Fibroblast of pulmonary artery (primary cell): ENCODE data around the gene MKRN2OS.

ENCODE experiments used
- DNase-seq: peaks from one replicate; pipeline ENCODE4 v3.0.0-alpha.2; 2010; ENCODE audit warnings: low read depth
- H3K4me3 ChIP-seq: replicated peaks from 2 replicates; pipeline ENCODE4 v1.5.1; 2011; ENCODE audit warnings: low read depth, mild to moderate bottlenecking, control low read depth, low read length, moderate library complexity
- TF ChIP-seq, protein P1 (sequence below): IDR thresholded peaks from 2 replicates; pipeline ENCODE4 v1.5.1; 2011; ENCODE audit warnings: mild to moderate bottlenecking, control low read depth, low read length, inconsistent platforms; ENCODE audit errors: missing control alignments

The MKRN2OS gene

DNA sequence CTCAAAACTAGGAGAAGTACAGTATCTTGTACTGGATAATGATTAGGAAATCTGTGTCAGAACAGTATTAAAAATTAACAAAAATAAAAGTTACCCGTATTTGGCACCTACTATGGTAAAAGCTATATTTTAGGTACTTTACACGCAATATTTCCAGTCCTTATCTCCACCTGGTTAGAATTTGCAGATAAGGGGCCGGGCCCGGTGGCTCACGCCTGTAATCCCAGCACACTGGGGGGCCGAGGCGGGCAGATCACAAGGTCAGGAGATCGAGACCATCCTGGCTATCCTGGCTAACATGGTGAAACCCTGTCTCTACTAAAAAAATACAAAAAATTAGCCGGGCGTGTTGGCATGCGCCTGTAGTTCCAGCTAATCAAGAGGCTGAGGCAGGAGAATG lies 28.4 kb downstream of the MKRN2OS start:
- H3K4me3 ChIP-seq: no peak overlapping the region
- no peak for DNase-seq
- TF ChIP-seq, protein P1, sequence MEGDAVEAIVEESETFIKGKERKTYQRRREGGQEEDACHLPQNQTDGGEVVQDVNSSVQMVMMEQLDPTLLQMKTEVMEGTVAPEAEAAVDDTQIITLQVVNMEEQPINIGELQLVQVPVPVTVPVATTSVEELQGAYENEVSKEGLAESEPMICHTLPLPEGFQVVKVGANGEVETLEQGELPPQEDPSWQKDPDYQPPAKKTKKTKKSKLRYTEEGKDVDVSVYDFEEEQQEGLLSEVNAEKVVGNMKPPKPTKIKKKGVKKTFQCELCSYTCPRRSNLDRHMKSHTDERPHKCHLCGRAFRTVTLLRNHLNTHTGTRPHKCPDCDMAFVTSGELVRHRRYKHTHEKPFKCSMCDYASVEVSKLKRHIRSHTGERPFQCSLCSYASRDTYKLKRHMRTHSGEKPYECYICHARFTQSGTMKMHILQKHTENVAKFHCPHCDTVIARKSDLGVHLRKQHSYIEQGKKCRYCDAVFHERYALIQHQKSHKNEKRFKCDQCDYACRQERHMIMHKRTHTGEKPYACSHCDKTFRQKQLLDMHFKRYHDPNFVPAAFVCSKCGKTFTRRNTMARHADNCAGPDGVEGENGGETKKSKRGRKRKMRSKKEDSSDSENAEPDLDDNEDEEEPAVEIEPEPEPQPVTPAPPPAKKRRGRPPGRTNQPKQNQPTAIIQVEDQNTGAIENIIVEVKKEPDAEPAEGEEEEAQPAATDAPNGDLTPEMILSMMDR: no peak

DNA sequence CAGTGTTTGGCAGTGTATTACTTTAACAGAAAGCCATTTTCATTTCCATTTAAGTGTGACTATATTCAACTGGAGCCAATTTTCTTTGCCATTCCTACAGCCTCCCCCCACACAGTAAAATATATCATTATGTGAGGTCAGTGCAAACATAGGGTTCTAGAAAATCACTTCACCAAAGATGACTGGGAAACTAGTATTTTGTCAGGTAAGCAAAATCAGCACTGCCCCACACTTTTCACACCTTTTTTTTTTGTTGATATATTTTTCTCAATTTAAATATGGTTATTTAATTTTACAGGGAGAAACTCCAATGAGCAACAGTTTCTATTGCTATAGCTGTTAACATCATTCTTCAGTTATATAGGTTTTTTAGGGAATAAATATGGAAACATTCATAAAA lies 29.7 kb downstream of the MKRN2OS start:
- TF ChIP-seq, protein P1: no peak
- no peak for DNase-seq
- H3K4me3 ChIP-seq: no peak overlapping the region

DNA sequence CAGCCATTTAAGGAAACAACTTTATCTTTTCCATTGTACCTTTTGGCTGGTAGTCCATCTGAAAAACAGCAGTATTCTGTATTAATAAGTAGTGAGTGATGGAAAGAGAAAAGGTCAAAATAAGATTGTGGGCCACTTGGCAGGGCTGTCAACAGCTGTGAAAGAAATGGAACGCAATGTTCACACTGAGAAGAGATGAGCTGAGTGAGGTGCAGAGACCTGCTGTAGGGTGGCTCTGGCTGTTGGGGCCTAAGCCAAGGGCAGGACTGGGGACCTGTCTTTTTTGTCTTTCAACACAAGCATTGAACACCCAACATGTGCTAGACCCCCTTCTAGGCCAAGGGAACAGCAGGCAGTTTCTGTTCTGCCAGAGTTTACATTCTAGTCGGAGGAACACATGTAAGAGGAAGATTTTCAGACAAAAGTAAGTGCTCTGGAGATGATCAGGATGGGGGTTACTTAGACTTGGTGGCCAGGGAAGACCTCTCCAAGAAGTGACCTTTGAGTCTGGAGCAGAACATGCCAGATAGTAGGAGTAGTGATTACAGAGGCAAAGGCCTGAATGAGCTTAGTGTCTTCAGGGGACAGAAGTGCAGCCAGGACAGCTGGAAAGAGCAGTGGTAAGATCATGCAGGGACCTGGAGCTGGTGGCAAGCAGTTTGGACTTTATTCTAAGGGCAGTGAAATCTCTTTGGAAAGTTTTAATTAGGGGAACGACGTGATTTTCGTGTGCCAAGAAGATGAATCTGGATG lies 31.4 kb downstream of the MKRN2OS start:
- TF ChIP-seq, protein P1: no peak
- DNase-seq: no peak
- H3K4me3 ChIP-seq: no peak overlapping the region

DNA sequence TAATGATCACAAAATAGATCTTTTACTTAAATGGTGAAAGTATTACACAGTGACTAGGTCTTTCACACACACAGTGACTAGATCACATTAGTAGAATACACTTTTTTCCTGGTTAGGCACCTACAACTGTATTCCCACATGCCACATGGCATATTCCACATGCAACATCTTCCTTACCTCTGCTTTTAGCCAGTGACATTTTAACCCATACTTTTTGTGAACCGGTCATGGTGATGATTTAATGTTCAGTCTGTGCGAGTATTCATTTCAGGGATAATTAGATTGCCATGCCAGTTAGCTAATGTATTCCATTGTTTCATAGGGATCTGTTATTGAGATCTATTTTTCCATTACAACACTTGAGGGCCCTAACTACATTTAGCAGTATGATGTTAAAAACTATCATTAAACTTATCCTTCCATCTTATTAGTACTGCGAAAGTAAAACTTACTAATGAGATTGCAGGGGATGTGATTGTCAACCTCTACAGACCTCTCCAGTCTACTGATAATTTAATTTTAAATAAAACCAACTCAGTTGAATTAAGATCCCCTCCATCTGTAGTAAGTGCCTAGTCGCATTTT lies 32.7 kb downstream of the MKRN2OS start:
- no peak overlapping the region for H3K4me3 ChIP-seq
- no peak for DNase-seq
- TF ChIP-seq, protein P1: no peak

DNA sequence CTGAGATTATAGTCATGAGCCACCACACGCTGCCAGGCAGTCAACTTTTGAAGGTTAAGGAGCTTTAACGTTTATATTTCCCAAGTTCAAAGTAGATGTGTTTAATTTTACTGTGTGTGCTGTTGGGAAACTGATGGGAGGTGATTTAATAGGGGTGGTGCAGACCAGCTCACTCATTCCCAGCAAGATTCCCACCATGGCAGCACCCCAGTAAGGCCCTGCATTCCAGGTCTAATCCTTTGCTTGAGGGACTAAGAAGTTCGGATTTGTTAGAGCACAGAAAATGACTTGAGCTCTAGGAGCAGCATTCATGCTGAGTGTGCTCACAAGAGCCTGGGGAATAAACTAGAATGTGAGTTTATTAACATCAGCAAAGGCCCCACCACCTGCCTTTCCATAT lies 35.8 kb downstream of the MKRN2OS start:
- TF ChIP-seq, protein P1: no peak
- no peak for DNase-seq
- H3K4me3 ChIP-seq: no peak overlapping the region

DNA sequence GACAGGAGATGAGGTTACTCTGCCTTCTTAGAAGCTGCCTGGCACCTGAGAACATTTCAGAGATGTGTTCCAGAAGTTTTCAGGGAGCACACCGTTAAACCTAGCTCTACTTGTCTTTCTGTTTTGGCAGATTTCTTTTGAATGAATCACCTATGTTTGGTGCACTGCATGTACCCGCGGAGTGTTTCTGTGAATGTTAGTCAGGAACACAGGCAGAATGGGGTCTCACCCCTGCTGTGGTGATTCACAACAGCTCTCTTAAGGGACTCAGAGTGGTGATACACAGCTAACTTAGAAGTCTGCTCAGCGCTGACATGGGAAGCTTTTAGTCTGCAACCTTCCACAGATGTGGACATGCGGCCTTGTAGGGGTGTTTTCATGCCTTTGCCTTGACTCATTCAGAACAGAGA lies 37.0 kb downstream of the MKRN2OS start:
- peak; percentile 97 for DNase-seq
- H3K4me3 ChIP-seq: peak overlapping the region; percentile 6
- TF ChIP-seq, protein P1: no peak
